Cardiac septum (tissue), 1 donor: ENCODE measurements around the gene RTN1. TPM values are rescaled to one million over a fixed set of nuclear protein-coding genes. Genes with fewer than 3 reads are reported as not detected.

Experiments used
- DNase-seq: peaks from one replicate; pipeline ENCODE4 v3.0.0-alpha.2; 2020; ENCODE audit warnings: low spot score
- intact Hi-C: fragments of 100-400 bp; cut with DNase I; formaldehyde crosslinking; loops from one replicate; pipeline ENCODE4 v1.14.0; 2022
- total RNA-seq: library from RNA; stranded (reverse); fragmentation: NEBNext Ultra II Directional; extraction: Animal tissue kit (Norgen Biotek cat#: 25700); gene quantifications from one replicate; pipeline ENCODE4 v1.2.1, GENCODE V29; 2021
- donor health status: DM: no; HTN: no; CAD: no.

The RTN1 gene
- total RNA-seq, 1 donor from 2014 or later: 0.97 TPM

- DNase-seq: no peak
- intact Hi-C loops: no loop called here
Observed at GRCh38 chr14:59728304-59728703, 142.3 kb downstream of the RTN1 start.

DNA sequence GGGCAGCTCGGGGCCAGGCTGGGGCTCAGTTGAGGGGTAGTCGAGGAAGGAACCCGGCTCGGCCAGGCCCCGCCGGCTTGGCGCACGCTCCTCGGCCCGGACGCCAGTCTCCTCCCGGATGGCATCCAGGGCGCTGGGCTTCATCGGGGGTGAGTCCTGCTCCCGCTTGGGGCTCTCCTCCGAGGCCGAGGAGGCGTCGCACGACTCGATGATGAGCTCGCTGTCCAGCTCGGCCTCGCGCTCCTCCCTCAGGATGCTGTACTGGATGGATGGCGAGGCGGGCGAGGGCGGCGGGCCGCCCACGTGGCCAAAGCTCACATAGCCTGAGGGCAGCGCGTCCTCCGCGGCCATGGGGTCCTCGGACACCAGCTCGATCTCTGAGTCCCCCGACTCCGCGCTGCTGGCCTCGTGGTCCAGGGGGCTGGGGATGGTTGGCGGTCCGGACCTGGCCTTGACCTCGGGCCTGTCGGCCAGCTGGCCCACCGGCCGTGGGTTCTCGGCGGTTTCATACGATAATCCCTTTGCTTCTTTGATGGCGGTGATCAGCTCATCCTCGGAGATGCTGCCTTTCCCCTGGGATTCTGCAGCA is 143.4 kb downstream of the RTN1 start:
- intact Hi-C loops: no loop called here
- DNase-seq: no peak

- DNase-seq: no peak
- intact Hi-C loops: no loop called here
Observed at GRCh38 chr14:59711080-59711479, 159.5 kb downstream of the RTN1 start.

DNA sequence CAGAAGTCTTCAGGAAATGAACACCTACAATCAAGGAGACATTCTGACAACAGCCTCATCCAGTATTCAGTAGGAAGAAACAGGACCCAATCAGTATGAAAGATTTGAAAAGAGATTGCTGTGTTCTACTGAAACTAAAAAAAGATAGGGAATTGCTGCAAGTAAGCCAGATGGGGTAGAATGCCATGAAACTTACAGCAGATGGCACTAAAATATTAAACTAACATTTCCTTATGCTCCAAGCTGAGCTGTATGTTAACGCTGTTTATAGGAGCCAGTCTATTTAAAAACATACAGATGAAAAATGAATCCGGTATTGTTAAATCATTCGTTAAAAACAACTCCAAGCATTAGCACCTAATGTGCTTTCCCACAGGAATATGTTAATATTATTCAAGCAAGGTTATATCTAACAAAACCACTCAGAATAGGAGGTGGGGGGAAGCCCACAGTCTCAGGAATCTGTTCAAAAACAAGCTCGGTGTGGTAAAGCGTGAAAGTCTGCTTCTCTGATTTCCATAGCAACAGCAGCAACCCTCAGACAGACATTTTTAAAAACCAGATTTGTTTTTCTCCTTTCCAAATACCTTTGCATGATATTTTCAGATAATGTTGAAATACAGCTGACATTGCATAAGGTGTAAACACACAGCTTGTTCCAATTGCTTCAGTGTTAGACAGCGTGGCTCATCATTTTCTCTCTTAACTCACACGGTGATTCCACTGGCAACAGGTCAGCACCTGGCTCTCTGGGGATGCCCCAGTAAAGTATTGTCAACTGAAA is 162.6 kb downstream of the RTN1 start:
- intact Hi-C loops: no loop called here

DNA sequence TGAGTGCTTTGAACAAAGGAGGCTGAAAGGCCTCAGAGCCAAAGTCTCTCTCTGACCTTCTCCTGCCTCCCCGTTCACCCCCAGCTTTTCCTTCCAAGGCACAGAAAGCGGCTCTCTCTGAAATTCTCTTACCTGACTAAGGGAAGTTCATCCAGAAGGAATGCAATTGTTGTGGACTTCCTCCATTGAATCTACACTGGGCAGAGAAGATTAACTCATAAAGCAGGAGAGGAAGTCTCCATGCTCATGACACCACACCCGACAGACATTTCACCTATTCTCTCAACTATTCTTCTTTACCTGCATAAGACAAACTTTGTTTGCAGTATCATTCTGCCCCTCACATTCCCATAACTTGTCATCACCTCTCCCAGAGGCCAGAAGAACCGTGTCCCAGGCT is 164.7 kb downstream of the RTN1 start:
- DNase-seq: no peak
- intact Hi-C loops: no loop called here

More for the DNA sequence above, 162.6 kb downstream of the RTN1 start:
- no peak for DNase-seq

GRCh38 chr14:59705245-59705644 is 165.3 kb downstream of the RTN1 start:
- DNase-seq: no peak
- intact Hi-C loops: no loop called here

- intact Hi-C loops: no loop called here
- no peak for DNase-seq
Observed at GRCh38 chr14:59704054-59704645, 166.4 kb downstream of the RTN1 start.

- DNase-seq: no peak
- intact Hi-C loops: no loop called here
Observed at GRCh38 chr14:59699442-59699841, 171.1 kb downstream of the RTN1 start.

GRCh38 chr14:59698793-59699192 is 171.8 kb downstream of the RTN1 start:
- intact Hi-C loops: no loop called here
- no peak for DNase-seq

GRCh38 chr14:59695198-59695597 is 175.4 kb downstream of the RTN1 start:
- no peak for DNase-seq
- intact Hi-C loops: no loop called here

- intact Hi-C loops: no loop called here
- no peak for DNase-seq
Observed at GRCh38 chr14:59691266-59691665, 179.3 kb downstream of the RTN1 start.

DNA sequence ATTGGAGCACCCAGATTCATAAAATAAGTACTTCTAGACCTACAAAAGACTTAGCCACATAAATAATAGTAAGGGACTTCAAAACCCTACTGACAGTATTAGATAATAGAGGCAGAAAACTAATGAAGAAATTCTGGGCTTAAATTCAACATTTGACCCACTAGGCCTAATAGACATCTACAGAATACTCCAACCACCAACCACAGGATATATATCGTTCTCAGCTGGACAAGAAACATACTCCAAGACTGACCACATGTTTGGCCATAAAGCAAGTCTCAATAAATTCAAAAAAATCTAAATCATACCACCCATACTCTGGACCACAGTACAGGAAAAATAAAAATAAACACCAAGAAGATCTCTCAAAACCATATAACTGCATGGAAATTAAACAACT is 180.2 kb downstream of the RTN1 start:
- no peak for DNase-seq
- intact Hi-C loops: no loop called here

- DNase-seq: no peak
- intact Hi-C loops: no loop called here
Observed at GRCh38 chr14:59688224-59689170, 182.1 kb downstream of the RTN1 start.

GRCh38 chr14:59687663-59688062 is 182.9 kb downstream of the RTN1 start:
- intact Hi-C loops: no loop called here
- no peak for DNase-seq

DNA sequence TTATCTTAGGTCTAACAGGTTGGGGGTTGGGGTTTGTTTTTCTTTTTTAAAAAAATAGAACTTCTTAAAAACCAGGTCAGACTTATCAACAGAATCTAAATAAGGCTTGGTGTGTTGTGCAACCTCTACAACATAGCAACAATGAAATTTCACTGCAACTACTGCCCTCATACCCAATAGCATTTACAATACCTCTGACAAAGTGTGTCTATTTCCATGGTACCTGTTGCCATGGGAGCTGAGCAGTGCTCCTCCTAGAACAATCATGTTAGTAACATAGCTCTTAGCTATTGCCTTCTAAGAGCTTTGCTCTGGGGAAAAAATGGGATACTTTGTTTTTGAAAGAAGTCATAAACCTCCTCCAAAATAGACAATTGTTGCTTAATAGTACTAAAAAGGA is 190.7 kb downstream of the RTN1 start:
- intact Hi-C loops: no loop called here
- DNase-seq: no peak

GRCh38 chr14:59678352-59678751 is 192.2 kb downstream of the RTN1 start:
- intact Hi-C loops: no loop called here
- DNase-seq: no peak

DNA sequence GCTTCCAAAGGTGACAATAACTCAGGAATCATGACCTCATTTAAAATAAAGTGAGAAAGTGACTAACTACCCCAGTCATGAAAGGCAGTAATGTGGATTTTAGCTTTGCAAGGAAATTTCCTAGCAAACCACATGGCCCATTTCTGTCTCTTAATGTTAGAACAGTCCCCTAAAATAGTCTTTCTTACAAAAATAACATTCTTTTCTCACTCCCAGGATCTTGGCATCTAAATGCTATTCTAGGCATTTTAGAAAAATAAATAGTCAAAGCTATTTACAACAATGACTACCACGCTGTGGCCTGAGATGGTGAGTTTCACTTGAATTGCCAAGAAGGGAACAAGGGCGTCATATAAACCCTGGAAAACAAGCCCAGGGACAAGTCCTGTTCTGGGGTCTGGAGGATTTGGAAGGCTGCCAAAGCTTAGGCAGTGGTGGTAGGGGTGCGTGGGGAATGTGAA is 192.8 kb downstream of the RTN1 start:
- intact Hi-C loops: no loop called here
- no peak for DNase-seq

DNA sequence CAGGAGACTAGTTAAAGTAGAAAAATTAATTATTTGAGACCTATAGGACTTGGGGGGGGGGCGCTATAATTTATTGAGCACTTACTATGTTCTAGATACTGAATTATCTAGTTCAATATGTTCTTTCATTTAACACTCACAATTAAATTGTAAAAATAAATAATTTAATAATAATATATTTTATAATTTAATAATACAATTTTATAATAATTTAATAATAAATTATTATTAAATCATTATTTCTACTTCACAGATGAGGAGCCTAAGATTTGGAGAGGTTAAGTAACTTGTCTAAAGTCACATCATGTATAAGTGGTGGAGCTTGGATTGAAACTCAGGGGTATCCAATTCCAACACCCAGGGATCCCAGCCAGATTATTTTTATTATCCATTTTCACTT is 195.2 kb downstream of the RTN1 start:
- intact Hi-C loops: no loop called here
- no peak for DNase-seq

- intact Hi-C loops: no loop called here
- no peak for DNase-seq
Observed at GRCh38 chr14:59664741-59665140, 205.8 kb downstream of the RTN1 start.

DNA sequence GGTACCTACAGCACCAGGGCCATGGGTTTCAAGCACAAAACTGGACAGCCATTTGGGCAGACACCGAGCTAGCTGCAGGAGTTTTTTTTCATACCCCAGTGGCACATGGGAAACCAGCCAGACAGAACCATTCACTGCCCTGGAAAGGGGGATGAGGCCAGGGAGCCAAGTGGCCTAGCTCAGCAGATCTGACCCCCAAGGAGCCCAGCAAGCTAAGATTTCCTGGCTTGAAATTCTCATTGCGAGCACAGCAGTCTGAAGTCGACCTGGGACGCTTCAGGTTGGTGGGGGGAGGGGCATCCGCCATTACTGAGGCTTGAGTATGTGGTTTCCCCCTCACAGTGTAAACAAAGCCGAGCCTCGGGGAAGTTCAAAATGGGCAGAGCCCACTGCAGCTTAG is 212.8 kb downstream of the RTN1 start:
- intact Hi-C loops: no loop called here
- no peak for DNase-seq
